Stimulated activated CD8-positive, alpha-beta memory T cell treated with anti-CD3 and anti-CD28 coated beads, Interleukin-7, amount 100 ng/mL, for 24 hours (primary cell): ENCODE results near the gene HMGXB4.

Source experiments
- DNase-seq: peaks from one replicate; pipeline ENCODE4 v3.0.0-alpha.2; 2020; ENCODE audit warnings: low read depth

HMGXB4 gene

DNA sequence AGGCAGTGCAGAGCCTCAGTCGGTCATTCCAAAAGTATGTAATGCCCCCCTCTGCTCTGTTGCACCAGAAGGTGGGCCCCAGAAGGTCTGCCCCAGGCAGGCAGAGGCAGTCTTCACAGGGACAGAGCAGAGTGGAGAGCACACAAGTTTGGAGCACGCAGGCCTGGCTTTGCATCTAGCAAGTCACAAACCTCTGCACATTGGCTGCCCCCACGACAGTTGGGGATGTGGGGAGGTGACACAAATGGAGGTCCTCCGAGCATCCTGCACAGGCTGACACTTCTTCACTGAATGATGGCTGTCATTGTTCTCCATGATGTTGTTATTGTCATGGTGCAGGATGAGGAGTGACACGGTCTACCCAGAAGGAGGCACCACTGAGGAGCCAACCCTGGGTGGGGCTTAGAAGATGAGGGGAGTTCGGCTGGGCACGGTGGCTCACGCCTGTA lies 54.3 kb downstream of the HMGXB4 start:
- no peak for DNase-seq

- DNase-seq = no peak
Measured at GRCh38 chr22:35312198-35313059, 55.1 kb downstream of the HMGXB4 start.

GRCh38 chr22:35313311-35314121 lies 56.2 kb downstream of the HMGXB4 start:
- no peak for DNase-seq

- DNase-seq = no peak
Measured at GRCh38 chr22:35314161-35314942, 57.1 kb downstream of the HMGXB4 start.

- no peak for DNase-seq
Measured at GRCh38 chr22:35315141-35315854, 58.0 kb downstream of the HMGXB4 start.

DNA sequence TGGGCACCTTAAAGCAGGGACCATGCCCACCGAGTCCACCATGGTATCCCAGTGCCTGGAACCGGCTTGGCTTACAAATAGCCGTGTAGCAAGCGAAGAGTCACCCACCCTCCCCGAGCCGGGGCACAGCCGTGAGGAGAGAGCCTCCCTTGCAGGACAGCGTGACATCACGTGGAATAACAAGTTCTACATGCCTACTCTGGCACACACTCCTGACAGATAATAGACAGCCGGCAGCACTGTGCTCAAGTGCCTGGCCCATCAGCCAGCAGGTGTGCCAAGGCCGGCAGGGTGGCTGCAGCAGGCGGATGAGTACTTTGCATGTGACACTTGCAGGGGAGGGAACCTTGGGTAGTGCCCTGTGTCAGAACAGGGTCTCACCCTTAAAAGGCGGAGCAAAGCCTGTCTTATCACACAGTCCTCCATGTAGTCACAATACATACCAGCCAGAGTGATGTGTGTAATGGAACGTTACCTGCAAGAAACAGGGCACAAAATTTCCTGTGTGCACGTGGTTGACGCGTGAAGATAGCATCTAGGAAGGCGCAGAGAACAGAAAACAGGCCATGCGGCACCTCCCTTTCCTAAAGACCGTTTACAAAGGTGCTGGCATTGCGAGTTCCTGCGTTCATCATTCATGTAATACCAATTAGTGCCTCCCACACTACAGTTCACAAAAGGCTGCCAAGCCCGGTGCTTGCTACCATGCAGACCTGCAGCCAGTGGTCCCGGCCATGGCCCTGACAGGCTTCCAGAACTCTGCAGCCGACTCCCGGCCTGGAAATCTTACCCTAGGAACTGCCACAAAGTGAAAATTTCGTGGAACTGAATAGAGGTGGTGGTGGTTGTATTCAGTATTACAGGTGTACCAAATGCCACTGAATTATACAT lies 58.8 kb downstream of the HMGXB4 start:
- DNase-seq = no peak

- DNase-seq = no peak
Measured at GRCh38 chr22:35316751-35317150, 59.5 kb downstream of the HMGXB4 start.

- no peak for DNase-seq
Measured at GRCh38 chr22:35317680-35318290, 60.5 kb downstream of the HMGXB4 start.

DNA sequence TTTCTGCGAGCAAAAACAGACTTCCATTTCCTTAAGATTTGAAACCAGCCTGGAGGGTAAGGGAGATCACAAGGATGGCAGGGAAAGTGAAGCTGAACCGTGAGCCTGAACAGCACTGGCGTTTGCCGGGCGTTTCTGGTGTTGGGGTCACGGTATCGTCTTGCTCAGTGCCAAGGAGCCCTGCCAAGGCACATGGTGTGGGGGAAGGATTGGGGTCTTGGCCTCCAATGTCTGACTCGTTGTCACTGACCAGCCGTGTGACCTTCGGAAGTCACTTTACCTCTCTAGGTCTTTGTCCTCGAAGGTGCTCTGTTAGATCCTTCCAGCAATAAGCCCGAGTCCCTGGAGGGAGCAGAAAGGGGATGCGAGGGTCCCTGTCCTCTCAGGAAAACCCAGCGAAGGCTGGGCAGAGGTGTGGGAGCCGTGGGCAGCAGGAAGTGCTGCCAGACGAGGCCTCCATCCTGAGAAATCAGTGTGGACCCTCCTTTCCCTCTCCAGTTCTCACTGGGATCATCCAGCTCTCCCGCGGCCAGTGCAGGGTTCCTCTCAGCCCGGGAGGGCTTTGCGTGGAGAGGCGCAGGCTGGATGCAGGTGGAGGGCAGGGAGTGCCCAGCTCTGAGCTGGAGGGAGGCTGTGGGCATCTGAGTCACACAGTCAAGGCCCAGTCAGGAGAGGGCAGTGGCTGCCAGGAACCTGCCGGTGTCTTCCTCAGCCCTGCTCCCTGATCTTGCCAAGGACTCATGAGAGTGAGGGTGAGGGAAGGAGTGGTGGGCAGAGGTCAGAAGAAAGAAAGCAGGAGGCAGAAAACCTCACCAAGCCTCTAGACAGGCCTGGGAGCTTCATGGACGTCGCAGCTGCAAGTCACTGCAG lies 61.3 kb downstream of the HMGXB4 start:
- no peak for DNase-seq

DNA sequence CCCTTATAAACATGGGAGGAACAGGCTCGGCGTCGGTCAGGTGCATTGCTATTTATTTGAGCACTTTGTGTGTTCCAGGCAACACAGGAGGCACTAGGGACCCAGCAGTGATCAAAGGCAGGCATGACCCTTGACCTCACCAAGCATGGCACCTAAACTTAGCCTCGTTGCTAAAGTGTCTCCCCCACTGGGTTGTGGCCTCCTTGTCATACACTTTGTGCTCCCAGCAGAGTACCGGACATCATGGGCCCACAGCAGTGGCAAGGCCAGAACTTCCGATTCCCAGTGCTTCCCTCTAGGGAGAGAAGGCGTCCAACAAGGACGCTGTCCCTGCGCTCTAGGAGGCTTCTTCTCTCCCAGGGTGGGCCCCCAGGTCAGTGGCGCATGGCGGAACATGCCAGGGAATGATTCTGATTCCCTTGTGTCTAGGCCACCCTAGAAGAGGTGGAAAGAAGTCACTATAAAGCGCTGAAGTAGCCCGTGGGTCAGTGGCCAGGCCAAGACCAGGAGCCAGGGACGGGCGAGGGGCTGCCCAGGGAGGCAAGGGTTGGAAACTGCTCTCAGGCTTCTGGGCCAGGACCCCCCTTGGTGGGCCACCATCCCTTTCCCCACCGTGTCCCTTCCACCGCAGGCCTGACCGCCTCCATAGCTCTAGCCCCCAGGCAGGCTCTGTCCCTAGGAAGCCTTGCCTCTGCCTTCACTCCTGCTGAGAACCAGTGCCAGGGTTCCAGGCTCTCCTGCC lies 62.1 kb downstream of the HMGXB4 start:
- DNase-seq = no peak

DNA sequence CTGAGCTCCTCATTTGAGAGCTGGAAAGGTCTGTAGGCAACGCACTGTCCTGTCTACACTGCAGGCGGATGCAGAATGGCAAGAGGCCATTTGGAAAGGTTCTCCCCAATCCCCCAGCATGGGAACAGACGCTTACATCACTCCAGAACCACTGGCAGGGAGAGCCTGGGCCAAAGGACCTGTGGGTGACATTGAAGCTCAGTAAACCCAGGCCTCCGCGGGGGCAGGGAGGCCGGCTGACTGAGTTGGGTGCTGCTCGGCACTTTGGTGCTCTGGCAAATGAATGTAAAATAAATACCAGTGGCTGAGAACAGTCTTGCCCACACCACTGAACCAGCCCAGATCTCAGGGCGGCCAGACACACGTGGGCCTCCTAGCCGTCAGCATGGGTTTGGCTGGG lies 64.8 kb downstream of the HMGXB4 start:
- no peak for DNase-seq

DNA sequence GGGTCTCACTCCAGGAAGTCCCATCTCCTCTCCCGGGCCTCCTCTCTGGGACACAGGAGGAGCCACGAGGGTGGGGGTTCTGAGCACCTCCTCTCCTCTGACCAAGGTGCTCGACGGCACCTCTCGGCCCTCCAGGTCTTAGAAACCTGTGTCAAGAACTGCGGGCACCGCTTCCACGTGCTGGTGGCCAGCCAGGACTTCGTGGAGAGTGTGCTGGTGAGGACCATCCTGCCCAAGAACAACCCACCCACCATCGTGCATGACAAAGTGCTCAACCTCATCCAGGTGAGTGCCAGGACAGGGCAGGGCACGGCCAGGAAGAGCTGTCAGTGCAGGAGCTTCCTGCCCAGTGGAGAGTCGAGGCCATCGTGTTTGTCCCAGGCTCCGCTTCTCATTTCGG lies 65.6 kb downstream of the HMGXB4 start:
- no peak for DNase-seq

- no peak for DNase-seq
Measured at GRCh38 chr22:35323305-35323704, 66.0 kb downstream of the HMGXB4 start.

- no peak for DNase-seq
Measured at GRCh38 chr22:35324067-35324466, 66.8 kb downstream of the HMGXB4 start.

DNA sequence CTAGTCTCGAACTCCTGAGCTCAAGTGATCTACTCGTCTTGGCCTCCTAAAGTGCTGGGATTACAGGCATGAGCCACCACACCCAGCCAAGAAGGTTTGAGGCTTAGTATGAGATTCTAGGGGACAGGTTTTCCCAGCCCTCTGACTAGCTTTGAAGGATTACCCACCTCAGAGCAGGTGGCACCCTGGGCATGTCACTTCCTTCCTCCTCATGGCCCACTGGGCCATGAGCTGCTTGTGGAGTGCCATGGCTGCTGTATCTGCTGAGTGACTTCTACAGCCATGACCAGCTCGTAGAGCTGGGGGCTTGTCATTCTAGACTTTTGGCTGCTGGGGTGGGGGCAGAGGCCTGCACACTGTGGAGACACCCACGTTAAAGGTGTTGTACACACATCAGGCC lies 67.5 kb downstream of the HMGXB4 start:
- no peak for DNase-seq

DNA sequence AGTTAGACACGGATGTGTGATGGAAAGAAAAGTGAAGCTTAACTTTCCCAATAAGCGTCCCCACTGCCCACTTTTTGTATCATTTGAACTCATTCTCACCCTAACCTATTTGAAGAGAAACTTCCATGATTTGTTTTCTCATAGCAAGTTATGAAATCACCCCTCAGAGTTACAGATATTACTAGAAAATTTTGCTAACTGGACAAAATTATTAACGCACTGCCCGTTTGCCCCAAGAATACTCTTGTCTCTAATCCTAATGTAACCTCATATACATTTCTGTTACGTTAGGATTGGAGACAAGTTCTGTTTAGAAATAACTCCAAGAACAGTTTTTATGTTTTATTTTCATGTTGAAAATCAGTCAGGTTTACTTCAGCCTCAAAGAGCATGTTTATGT lies 67.9 kb downstream of the HMGXB4 start:
- DNase-seq = no peak

- DNase-seq = no peak
Measured at GRCh38 chr22:35326854-35327562, 69.7 kb downstream of the HMGXB4 start.
